Measurements from ENCODE around the gene BCL7B.
"Not testable (repeated sequence)": the region's sequence is repeated elsewhere in the genome, so short reads cannot be mapped to it uniquely, and the experiment has no call there.

Gene BCL7B

GRCh38 chr7:73572767-73573186 is 15.3 kb upstream of the BCL7B start:
- no peak for DNase-seq

GRCh38 chr7:73570977-73571376 is 13.5 kb upstream of the BCL7B start:
- no peak for DNase-seq

DNA sequence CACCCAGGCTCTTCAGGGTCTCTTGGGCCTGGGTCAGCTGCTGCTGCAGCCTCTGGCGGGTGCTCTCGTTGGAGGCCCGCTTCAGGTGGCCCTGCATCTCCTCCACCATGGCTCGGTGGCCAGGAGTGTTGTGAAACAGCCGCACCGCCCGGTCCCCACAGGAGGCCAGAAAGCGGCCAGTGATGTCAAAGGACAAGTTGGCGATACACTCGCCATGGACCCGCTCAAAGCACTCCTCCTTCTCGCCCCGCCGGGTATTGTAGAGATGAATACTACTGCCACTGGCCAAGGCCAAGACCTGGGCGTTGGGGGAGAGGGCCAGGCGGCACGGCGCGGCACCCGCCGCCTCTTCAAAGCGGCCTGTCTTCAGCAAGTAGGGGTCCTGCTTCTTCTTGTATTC is 13.0 kb upstream of the BCL7B start:
- DNase-seq: no peak

DNA sequence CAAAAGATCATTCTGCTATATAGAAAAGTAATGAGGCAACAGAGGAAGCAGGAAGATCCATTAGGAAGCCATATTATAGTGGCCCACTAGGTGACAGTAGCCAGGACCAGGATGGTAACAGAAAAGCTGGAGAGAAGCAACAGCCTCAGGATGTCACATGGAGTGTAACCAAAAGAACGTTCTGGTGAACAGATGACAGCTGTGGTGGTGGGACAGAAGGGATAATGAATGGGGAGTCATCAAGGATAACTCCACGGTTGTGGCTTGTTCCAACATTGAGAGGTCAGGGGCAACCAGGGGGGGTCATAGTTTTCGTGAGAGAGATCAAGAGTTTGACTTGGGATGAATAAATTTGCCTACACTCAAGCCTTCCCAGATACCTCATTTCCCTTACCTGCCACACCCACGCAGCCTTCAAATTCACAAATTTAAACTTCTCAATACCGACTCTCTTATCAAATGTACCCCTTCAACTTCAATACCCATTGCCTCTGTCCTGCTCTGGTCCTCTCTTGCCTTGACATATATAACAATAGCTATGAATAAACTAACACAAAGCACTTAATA is 11.6 kb upstream of the BCL7B start:
- DNase-seq: no peak

DNA sequence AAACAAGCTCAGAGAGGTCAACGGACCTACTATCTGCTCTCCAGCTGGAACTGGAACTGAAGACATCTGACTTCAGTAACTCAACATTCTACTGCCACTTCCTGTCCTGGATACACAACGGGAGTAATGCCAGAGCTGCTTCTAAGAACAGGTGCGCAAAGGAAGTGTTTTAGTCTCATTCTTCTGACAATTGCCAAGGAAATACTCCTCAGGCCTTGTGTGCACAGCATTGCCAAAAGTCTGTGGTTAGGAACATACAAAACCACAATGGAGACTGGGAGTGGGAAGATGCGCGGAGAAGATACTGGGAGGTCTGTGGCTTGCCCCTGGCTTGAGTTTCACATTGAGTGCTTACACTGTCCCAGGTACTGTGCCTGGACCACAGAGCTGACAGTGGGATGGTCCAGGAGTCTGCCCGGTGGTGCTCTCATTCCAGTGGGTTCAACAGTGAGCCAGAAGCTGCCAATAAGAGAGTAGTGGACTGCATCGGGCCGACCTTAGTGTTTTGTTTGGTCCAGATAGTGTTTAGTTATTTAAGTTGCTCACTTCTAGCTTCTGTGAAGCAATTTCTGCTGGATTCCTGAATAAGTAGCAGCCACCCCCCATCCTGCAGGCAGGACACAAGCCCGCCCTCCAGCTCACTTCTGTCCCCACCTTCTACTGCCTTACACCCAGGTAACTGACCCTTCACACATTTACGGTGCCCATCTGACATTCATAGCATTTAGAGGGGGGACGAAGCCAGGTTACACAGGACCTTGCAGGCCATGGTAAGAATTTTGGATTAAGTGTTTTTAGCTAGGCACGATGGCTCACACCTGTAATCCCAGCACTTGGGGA is 10.6 kb upstream of the BCL7B start:
- DNase-seq: no peak

DNA sequence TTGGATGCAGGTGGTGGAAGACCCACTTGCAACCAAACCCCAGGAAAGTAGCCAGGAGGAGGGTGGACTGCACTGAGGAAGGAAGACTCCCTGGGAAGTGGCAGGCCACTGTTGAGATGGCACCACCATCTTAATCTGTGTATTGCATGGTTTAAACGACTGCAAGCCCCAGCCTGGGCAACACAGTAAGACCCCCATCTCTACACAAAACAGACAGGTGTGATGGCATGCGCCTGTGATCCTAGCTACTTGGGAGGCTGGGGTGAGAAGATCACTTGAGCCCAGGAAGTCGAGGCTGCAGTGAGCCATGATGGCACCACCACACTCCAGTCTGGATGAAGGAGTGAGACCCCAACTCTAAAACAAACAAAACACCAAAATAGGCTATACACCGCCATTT is 9.7 kb upstream of the BCL7B start:
- DNase-seq: no peak

GRCh38 chr7:73566431-73566830 is 8.9 kb upstream of the BCL7B start:
- DNase-seq: not testable (repeated sequence)

DNA sequence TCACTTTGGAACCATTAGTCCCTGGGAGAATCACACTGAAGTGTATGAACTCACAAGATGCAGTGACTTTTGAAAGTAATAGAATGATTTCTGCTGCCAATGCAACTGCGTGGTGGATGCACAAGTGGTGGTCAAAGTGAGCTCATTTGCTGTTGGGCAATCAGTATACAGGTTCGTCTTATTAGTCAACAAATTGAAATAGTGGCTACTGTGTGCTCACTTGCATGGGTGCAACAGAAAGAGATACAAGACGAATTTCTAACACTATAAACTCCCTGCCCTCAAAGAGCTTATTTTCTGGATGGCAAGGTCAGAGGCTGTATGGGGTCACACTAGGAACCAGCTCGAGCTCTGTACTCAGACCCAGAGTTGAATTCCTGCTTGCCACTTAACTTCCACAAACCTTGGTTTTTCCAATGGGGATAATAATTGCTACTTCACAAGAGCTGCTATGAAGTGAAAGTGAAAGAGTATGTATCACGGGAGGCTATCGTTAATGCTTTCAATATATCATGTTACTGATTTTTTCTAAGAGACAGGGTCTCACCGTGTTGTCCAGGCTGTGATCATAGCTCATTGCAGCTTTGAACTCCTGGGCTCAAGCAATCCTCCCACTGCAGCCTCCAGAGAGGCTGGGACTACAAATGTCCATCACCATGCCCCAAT is 8.3 kb upstream of the BCL7B start:
- DNase-seq: no peak

DNA sequence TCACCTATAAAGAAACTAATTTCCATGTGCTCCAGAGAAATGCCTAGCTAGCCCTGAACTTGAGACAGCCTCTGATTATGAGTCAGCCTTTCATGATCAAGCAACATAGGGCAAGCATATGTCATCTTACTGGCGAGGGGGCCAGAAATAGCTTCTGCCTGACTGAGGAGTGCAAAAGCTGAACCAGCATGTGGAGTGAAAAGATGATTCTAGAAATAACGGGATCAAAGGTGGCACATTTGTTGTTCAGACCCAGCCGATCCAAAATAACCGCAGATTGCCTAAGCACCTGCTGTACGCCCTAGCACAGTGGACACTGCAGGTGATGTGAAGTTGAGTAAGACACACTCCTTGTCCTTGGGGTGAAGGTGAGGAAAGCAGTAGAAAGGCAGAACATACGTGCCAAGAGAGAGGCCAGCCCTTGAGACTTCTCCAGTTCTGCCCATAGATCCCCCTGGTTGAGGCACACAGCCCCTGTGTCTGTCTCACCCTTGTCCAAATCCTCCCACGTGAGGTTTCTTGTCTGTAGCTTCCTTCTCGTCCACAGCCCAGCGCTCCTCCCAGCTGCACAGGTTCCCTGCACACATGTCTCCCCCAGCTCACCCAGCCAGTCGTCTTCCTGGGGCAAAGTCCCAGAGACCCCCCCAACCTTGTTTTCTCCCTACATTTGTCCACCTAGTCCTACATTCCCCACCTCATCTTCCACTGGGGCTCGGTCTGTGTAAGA is 2.8 kb upstream of the BCL7B start:
- peak; percentile 82 for DNase-seq

- peak; percentile 94 for DNase-seq
These were observed 438 bp downstream of the BCL7B start for GRCh38 chr7:73557108-73557396.

DNA sequence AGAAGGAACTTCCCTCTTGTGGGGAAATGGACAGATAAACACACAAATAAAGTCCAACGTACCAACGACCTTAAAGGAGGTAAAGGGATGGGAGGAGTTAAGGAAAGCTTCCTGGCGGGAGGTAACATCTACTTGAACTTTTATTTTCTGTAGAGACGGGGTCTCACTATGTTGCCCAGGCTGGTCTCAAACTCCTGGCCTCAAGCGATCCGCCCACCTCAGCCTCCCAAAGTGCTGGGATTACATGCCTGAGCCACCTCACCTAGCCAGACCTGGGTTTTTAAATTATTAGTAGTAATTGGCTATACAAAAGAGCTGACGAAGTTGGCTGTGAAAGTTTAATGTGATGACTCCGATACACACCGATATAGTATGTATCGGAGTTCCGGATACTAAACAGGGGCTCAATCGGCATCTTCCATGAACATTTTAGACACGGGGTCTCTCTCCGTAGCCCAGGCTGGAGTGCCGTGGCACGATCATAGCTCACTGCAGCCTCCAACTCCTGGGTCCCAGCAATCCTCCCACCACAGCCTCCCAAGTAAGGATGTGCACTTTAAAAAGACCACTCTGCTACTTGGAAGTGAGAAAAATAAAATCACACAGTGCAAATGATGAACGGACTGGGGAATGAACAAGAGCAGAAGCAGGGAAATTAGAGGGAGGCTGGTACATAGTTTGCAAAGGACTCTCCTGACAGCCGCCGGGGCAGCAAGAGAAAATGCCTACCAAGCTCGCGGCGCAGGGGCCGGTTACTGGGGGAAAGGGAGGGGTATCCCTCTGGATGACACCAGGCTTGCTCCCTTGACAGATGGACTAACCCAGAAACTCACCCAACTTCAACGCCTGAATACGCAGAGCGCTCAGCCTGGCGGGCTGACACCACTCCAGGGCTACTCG is 1.0 kb downstream of the BCL7B start:
- DNase-seq: no peak

GRCh38 chr7:73555411-73555982 is 2.0 kb downstream of the BCL7B start:
- no peak for DNase-seq

DNA sequence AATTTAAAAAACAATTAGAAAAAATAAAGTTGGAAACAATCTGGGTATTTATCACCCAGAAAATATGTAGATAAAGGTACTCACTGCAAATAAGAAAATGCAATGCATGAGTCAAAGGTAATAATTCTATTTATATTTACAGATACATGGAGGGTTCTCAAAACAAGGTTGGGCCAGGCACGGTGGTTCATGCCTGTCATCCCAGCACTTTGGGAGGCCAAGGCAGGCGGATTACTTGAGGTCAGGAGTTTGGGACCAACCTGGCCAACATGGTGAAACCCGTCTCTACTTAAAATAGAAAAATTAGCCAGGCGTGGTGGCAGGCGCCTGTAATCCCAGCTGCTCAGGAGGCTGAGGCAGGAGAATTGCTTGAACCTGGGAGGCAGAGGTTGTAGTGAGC is 7.4 kb downstream of the BCL7B start:
- not testable (repeated sequence) for DNase-seq

DNA sequence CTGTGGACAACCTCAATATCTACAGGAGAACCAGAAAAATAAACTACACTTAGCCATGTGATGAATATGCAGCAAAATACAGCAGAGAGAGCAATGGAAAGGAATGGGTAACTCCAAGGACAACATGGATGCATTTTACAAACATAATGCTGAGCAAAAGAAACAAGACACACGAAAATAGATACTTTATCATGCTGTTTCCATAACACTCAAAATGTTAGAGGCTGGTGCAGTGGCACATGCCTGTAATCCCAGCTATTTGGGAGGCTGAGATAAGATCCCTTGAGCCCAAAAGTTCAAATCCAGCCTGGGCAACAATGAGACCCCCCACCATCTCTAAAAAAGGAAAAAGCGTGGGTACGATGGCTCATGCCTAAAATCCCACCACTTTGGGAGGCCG is 8.3 kb downstream of the BCL7B start:
- DNase-seq: no peak

DNA sequence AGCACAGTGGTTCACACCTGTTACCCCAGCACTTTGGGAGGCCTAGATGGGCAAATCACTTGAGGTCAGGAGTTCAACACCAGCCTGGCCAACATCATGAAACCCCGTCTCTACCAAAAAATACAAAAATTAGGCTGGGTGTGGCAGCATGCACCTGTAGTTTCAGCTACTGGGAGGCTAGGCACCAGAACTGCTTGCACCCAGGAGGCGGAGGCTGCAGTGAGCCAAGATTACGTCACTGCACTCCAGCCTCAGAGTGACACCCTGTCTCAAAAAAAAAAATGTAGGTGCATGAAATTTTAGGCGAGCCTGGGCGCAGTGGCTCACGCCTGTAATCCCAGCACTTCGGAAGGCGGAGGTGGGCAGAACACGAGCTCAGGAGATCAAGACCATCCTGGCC is 9.6 kb downstream of the BCL7B start:
- DNase-seq: no peak

DNA sequence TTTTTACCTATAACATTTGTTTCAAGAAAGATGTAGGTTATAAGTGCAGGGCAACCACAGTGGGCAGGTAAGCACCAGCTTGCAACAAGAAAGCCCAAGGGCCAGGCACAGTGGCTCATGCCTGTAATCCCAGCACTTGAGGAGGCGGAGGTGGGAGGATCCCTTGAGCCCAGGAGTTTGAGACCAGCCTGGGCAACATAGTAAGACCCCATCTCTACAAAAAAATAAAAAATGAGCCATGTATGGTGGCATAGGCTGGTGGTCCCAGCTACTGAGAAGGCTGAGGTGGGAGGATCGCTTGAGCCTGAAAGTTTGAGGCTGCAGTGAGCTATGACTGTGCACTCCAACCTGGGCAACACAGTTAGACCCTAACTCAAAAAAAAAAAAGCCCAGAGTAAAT is 12.8 kb downstream of the BCL7B start:
- no peak for DNase-seq

DNA sequence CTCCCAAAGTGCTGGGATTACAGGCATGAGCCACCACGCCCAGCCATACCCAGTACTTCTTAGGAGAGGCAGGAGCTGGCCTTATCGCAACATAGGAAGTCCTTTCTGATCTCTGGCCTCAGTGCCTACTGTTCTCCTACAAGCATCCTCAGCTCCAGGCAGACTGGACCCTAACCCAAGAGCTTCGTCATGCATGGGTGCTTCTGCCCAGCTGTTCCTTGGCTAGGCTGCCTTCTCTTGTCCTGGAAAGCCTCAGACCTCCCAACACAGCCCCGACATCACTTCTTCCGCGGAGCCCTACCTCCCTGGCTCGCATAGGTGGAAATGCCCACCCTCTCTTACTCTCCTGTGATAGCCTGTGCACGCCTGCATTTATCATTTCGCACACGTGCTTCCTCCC is 15.8 kb downstream of the BCL7B start:
- no peak for DNase-seq

DNA sequence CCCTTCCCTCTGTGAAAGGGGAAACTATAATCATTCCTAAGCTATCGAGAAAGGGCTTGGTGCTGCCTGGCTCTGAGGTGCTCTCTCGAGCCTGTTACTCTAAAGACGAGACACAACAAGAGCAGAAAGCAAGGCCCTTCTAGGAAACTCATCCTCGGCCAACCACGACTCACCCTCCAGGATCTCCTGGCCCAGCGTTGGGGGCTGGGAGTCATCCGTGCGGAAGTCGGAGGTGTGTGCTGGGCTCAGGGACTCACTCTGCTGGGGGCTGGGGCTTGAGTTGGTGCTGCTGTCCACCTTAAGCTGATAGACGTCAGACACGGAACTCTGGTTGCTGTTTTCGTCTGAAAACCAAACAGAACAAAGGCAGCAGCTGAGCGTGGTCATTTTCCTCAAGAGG is 17.8 kb downstream of the BCL7B start:
- no peak for DNase-seq

GRCh38 chr7:73538510-73538909 is 19.0 kb downstream of the BCL7B start:
- DNase-seq: not testable (repeated sequence)

DNA sequence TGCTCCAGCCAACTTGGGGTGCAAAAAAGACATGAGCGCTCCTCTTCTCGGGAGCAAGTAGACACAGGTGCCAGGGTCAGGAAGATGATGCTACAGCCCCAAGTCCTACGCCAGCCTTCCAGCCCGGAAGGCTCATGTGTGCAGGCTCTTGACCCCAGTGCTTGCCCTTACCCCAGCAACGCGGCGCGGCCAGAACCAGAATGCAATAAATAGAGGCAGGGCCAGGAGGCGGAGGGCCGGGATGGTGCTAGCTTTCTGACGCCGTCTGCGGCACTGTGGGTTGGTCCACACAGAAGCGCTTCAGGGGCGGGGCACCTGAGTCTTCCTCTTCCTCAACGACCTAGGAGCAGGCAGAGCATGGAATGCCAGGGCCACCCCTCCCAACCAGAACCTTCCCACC is 20.4 kb downstream of the BCL7B start:
- DNase-seq: no peak

DNA sequence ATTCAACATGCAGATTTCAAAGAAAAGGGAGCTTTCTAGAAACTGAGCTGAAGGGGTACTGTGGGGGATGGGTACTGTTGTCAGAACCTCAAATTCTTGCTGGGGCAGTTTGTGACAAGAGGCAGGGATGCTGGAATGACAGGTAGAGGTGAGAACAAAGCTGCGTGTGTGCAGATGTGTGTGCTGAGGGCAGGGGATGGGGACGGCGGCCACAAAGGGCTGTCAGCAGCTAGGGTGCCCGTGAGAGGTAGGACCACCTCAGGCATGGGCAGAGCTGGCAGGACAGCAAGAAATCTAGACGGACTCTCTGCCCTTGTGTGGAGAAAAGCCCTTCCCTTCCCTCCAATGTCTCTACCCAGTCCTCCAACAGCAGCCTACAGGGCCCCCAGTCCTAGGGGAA is 21.0 kb downstream of the BCL7B start:
- DNase-seq: no peak

GRCh38 chr7:73535918-73536317 is 21.6 kb downstream of the BCL7B start:
- not testable (repeated sequence) for DNase-seq
